ENCODE data around the gene EMX1. TPM values are rescaled to one million over a fixed set of nuclear protein-coding genes. Genes with fewer than 3 reads are reported as not detected.

Gene EMX1
- total RNA-seq, 1 experiment from 2014 or later = 0.72 TPM

GRCh38 chr2:72871880-72872279 lies 45.4 kb upstream of the EMX1 start:
- Histone ChIP-seq H4K20me1 (ENCODE audit: control insufficient read depth, insufficient read depth, insufficient read length) (no peaks in the 10 kb centered on the region), H4K5ac (ENCODE audit: insufficient read length, low read depth, low read length) (no peak overlapping the region), H2BK5ac (ENCODE audit: insufficient read length, low read length) (no peak overlapping the region), H3K9me3 (ENCODE audit: control insufficient read depth, low read depth, low read length) (no peaks in the 10 kb centered on the region), H3K27ac (ENCODE audit: insufficient read length, low read depth, low read length) (no peak overlapping the region), H3K79me1 (ENCODE audit: insufficient read depth, low read depth, low read length, poor library complexity, severe bottlenecking) (no peaks in the 10 kb centered on the region), H2BK12ac (ENCODE audit: insufficient read length, low read depth, low read length) (no peak overlapping the region), H3K14ac (ENCODE audit: insufficient read depth, low read length) (no peak overlapping the region), H2BK20ac (ENCODE audit: low read depth, low read length, poor library complexity, severe bottlenecking) (no peak overlapping the region), H3K23me2 (ENCODE audit: insufficient read length, low read depth, low read length, poor library complexity, severe bottlenecking) (no peaks in the 10 kb centered on the region), H3K18ac (ENCODE audit: insufficient read length, low read depth, low read length) (no peak overlapping the region), H3K4ac (ENCODE audit: low read depth, low read length) (no peak overlapping the region), H3K4me1 (ENCODE audit: insufficient read depth, low read length) (no peaks in the 10 kb centered on the region), H3K27me3 (ENCODE audit: insufficient read depth, low read length) (no peaks in the 10 kb centered on the region), H3K56ac (ENCODE audit: insufficient read length, low read depth, low read length) (no peak overlapping the region), H3K23ac (ENCODE audit: insufficient read length, low read depth, low read length) (no peak overlapping the region), H4K91ac (ENCODE audit: insufficient read length, low read depth, low read length) (no peak overlapping the region), H3K79me2 (ENCODE audit: insufficient read depth, low read length) (no peaks in the 10 kb centered on the region), H2AK5ac (ENCODE audit: insufficient read length, low read length) (no peak overlapping the region), H3T11ph (ENCODE audit: low read length) (no peak overlapping the region), H2BK120ac (ENCODE audit: low read depth, low read length, poor library complexity, severe bottlenecking) (no peak overlapping the region), H2AFZ (ENCODE audit: low read length) (no peak overlapping the region), H3K9ac (ENCODE audit: extremely low read depth, insufficient read length, low read length) (no peak overlapping the region), H3K4me2 (ENCODE audit: insufficient read depth, insufficient read length, low read length) (no peak overlapping the region), H4K8ac (replicated peaks; ENCODE audit: insufficient read length, low read depth, low read length) (no peak overlapping the region), H2BK15ac (ENCODE audit: low read depth, low read length) (no peak overlapping the region)
- peaks cover 27% of the 10 kb centered on the region for H3K27me3 Mint-ChIP-seq (ENCODE audit: low read depth)
- H3K4me1 Mint-ChIP-seq = no peaks in the 10 kb centered on the region
- no peak overlapping the region for H3K27ac Mint-ChIP-seq
- H3K36me3 Mint-ChIP-seq (ENCODE audit: insufficient read depth in 1 of 3, low read depth in 3 of 3) = 0 out of 7 replicates have a peak, but pooled peaks cover 0 to 1% (median 0%) of the 10 kb centered on the region in 3 experiments
- H3K9me3 Mint-ChIP-seq = peaks cover 7 to 8% of the 10 kb centered on the region in 2 experiments
- no peak for TF ChIP-seq CTCF (conservative IDR thresholded peaks at IDR 0.05)
- H3K4me3 Mint-ChIP-seq = no peak overlapping the region
- DNase-seq = no peak
